ENCODE data around the gene RTN4. TPM values are rescaled to one million over a fixed set of nuclear protein-coding genes. Genes with fewer than 3 reads are reported as not detected.

Gene RTN4
- total and polyA plus RNA-seq, 2 experiments from 2014 or later = 284 to 455 TPM

DNA sequence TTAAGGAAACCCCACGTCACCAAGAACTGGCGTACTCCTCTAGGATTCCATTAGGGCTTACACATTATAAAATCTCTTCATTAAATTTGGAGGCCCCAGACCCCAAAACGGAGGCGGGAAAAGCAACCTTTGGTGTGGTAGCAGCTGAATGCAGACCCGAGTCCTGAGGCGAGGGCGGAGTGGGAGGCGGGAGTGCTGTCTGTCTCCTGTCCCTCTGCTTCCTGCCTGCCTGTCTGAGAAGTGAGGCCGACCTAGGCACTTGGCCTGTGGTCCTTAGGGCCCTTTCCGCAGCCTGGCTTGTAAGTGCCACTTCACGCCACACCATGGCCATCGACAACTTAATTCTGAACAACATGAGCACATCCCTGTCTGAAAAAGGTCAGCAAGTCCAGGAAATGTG lies 102.1 kb downstream of the RTN4 start:
- no peak overlapping the region for H3K4me2 ChIP-seq
- DNase-seq (ENCODE audit: low spot score) = no peak
- no peaks in the 10 kb centered on the region for H3K9me3 ChIP-seq (ENCODE audit: low read depth)
- no peaks in the 10 kb centered on the region for H3K9me2 ChIP-seq (replicated peaks; ENCODE audit: insufficient read depth)
- TF ChIP-seq EZH2phosphoT487 (IDR thresholded peaks at IDR 0.05; ENCODE audit: low read depth, severe bottlenecking, unreplicated experiment) (no peak), EZH2 (IDR thresholded peaks at IDR 0.05; ENCODE audit: borderline replicate concordance) (no peak)
- TF ChIP-seq, protein P1, sequence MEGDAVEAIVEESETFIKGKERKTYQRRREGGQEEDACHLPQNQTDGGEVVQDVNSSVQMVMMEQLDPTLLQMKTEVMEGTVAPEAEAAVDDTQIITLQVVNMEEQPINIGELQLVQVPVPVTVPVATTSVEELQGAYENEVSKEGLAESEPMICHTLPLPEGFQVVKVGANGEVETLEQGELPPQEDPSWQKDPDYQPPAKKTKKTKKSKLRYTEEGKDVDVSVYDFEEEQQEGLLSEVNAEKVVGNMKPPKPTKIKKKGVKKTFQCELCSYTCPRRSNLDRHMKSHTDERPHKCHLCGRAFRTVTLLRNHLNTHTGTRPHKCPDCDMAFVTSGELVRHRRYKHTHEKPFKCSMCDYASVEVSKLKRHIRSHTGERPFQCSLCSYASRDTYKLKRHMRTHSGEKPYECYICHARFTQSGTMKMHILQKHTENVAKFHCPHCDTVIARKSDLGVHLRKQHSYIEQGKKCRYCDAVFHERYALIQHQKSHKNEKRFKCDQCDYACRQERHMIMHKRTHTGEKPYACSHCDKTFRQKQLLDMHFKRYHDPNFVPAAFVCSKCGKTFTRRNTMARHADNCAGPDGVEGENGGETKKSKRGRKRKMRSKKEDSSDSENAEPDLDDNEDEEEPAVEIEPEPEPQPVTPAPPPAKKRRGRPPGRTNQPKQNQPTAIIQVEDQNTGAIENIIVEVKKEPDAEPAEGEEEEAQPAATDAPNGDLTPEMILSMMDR (IDR thresholded peaks at IDR 0.05; ENCODE audit: poor library complexity) = no peak
- no peaks in the 10 kb centered on the region for H3K27me3 ChIP-seq
- no peak overlapping the region for H3K4me3 ChIP-seq
- no peaks in the 10 kb centered on the region for H3K36me3 ChIP-seq (replicated peaks; ENCODE audit: insufficient read depth, low read depth)
- WGBS (ENCODE audit: low lambda C conversion rate, missing lambda C conversion rate) = 84% methylated on average over 12 of the region's 12 CpGs
- no peaks in the 10 kb centered on the region for H3K4me1 ChIP-seq (ENCODE audit: insufficient read depth)
- no peaks in the 10 kb centered on the region for H3K79me2 ChIP-seq
- H2AFZ ChIP-seq = no peak overlapping the region
- H4K20me1 ChIP-seq (ENCODE audit: insufficient read depth, poor library complexity, severe bottlenecking) = no peaks in the 10 kb centered on the region
- no peak overlapping the region for H3K27ac ChIP-seq

DNA sequence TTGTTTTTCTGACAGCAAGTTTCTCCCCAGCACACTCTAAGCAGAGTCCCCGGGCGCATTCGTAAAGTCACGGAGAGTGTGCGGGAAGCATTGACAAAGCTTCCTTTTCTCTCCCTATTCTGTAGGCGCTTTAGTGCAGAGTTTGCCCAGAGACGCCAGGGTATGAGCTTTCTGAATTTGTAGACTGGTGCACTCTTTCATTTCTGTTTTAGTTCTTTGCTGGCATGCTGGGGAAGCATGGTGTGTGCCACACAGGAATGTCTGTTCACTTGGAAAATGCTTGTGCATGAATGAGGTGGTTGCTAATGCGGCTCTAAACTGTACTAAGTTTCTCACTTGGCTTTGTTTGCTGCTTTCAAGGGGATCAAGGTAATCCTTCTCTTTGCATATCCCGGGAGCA lies 102.6 kb downstream of the RTN4 start:
- no peak for DNase-seq (ENCODE audit: low spot score)
- Histone ChIP-seq H4K20me1 (ENCODE audit: insufficient read depth, poor library complexity, severe bottlenecking) (no peaks in the 10 kb centered on the region), H3K36me3 (replicated peaks; ENCODE audit: insufficient read depth, low read depth) (no peaks in the 10 kb centered on the region), H3K4me3 (no peak overlapping the region), H2AFZ (no peak overlapping the region), H3K9me2 (replicated peaks; ENCODE audit: insufficient read depth) (no peaks in the 10 kb centered on the region), H3K27ac (no peak overlapping the region), H3K9me3 (ENCODE audit: low read depth) (no peaks in the 10 kb centered on the region), H3K79me2 (no peaks in the 10 kb centered on the region), H3K27me3 (no peaks in the 10 kb centered on the region), H3K4me2 (no peak overlapping the region), H3K4me1 (ENCODE audit: insufficient read depth) (no peaks in the 10 kb centered on the region)
- TF ChIP-seq EZH2 (IDR thresholded peaks at IDR 0.05; ENCODE audit: borderline replicate concordance) (no peak), EZH2phosphoT487 (IDR thresholded peaks at IDR 0.05; ENCODE audit: low read depth, severe bottlenecking, unreplicated experiment) (no peak)
- TF ChIP-seq, protein P1 (IDR thresholded peaks at IDR 0.05; ENCODE audit: poor library complexity) = no peak
- 89% methylated on average over 9 of the region's 9 CpGs for WGBS (ENCODE audit: low lambda C conversion rate, missing lambda C conversion rate)

DNA sequence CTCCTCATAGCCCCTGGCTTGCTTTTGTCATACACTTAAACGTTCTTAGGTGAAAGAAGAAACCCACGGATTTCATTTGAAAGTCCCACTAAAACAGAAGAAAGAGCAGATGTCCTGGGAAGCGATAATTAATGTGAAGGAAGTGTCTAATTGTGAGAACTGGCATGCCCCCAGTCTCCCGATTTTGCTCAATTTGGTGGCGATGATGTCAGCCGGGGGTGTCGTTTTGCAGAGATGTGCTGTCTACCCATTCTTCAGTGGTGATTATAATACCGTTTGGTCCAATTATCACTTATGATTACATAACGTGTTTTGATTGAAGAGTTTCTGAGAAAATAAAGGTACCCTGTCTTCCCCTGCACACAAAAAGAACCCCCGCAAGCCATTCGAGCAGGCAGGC lies 103.1 kb downstream of the RTN4 start:
- TF ChIP-seq, protein P1 (IDR thresholded peaks at IDR 0.05; ENCODE audit: poor library complexity) = no peak
- TF ChIP-seq EZH2 (IDR thresholded peaks at IDR 0.05; ENCODE audit: borderline replicate concordance) (no peak), EZH2phosphoT487 (IDR thresholded peaks at IDR 0.05; ENCODE audit: low read depth, severe bottlenecking, unreplicated experiment) (no peak)
- Histone ChIP-seq H4K20me1 (ENCODE audit: insufficient read depth, poor library complexity, severe bottlenecking) (no peaks in the 10 kb centered on the region), H3K4me3 (no peak overlapping the region), H3K79me2 (no peaks in the 10 kb centered on the region), H3K4me2 (no peak overlapping the region), H3K9me2 (replicated peaks; ENCODE audit: insufficient read depth) (no peaks in the 10 kb centered on the region), H3K27ac (no peak overlapping the region), H2AFZ (no peak overlapping the region), H3K36me3 (replicated peaks; ENCODE audit: insufficient read depth, low read depth) (no peaks in the 10 kb centered on the region), H3K9me3 (ENCODE audit: low read depth) (no peaks in the 10 kb centered on the region), H3K27me3 (no peaks in the 10 kb centered on the region), H3K4me1 (ENCODE audit: insufficient read depth) (no peaks in the 10 kb centered on the region)
- no peak for DNase-seq (ENCODE audit: low spot score)
- 82% methylated on average over 11 of the region's 11 CpGs for WGBS (ENCODE audit: low lambda C conversion rate, missing lambda C conversion rate)
